ELF-1 (cell line): ENCODE measurements around the gene DNASE2.
"Not testable (repeated sequence)": the region's sequence is repeated elsewhere in the genome, so short reads cannot be mapped to it uniquely, and the experiment has no call there.

Source experiments
- DNase-seq: peaks from one replicate; pipeline ENCODE4 v3.0.0-alpha.2; 2016; ENCODE audit warnings: low read depth, low spot score

DNASE2 gene

GRCh38 chr19:12864721-12865715 lies 16.2 kb downstream of the DNASE2 start:
- no peak for DNase-seq

GRCh38 chr19:12864143-12864542 lies 17.1 kb downstream of the DNASE2 start:
- no peak for DNase-seq

DNA sequence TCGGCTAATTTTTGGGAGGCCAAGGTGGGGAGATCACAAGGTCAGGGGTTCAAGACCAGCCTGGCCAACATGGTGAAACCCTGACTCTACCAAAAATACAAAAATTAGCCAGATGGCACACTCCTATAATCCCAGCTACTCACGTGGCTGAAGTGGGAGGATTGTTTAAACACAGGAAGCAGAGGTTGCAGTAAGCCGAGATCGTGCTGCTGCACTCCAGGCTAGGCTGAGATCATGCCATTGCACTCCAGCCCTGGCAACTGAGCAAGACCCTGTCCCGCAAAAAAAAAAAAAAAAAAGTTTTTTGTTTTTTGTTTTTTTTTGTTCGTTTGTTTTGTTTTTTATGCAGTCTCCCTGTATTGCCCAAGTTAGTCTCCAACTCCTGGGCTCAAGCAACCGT lies 21.7 kb downstream of the DNASE2 start:
- no peak for DNase-seq

DNA sequence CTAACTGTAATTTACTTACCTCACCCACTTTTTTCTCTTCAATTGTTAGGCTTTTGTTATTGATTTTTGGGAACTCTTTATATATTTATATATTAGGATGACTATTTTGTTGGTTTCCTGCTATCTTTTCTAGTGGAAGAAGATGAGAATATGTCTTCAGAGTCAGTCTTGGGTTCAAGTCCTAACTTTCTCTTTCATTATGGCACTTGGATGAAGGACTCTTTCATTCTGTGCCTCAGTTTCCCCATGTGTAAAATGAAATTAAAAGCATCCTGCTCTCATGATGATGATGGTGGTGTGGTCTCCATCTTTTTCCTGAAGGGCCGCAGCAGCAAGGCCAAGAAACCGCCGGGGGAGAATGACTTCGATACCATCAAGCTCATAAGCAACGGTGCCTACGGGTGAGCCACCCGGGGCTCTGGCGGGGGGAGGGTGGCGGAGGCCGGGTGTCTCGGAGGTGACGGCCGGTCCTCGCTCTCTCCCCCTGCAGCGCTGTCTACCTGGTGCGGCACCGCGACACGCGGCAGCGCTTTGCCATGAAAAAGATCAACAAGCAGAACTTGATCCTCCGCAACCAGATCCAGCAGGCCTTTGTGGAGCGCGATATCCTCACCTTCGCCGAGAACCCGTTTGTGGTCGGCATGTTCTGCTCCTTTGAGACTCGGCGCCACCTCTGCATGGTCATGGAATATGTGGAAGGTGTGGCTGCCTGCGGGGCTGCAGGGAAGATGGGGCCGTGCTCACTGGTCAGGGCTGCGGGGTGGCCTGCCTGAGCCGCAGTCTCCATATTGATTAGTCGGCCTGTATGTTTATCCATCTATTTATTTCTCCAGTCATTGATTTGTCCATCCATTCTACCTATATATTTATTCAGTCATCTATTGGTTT lies 23.0 kb downstream of the DNASE2 start:
- DNase-seq: no peak

- DNase-seq: no peak
Measured at GRCh38 chr19:12856653-12857052, 24.6 kb downstream of the DNASE2 start.

GRCh38 chr19:12847159-12848139 lies 33.8 kb downstream of the DNASE2 start:
- DNase-seq: peak; percentile 96

GRCh38 chr19:12846613-12847012 lies 34.6 kb downstream of the DNASE2 start:
- not testable (repeated sequence) for DNase-seq

DNA sequence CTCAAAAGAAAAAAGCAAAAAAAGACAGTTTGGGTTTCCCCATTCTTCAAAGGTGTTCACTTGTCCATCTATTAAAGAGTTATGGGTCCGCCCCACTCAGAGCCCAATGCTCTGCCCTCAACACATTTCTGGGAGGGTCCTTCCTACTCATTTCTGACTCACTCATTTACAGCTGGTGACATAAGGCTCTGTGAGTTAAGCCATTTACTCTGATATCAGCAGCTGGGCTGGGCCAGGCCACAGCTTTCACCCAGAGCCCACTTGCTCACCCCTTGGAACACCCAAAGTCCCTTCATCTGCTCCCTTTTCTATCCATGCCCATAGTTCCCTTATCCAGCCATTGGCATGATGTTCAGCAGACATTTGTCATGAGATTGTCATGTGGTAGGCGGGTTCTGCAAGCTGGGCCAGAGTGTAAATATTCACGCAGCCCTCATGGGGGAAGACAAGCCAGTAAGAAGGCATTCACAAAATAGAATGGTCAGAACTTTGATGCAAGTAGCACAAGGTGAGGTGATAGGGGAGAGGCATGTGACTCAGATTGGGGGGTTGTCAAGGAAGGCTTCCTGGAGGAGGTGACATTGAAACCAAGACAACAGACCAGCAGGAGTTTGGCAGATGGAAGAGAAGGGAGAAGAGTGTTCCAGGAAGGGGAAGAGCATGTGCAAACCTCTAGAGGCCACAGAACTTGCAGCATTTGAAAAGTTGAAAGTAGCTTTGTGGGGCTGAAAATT lies 37.1 kb downstream of the DNASE2 start:
- no peak for DNase-seq

DNA sequence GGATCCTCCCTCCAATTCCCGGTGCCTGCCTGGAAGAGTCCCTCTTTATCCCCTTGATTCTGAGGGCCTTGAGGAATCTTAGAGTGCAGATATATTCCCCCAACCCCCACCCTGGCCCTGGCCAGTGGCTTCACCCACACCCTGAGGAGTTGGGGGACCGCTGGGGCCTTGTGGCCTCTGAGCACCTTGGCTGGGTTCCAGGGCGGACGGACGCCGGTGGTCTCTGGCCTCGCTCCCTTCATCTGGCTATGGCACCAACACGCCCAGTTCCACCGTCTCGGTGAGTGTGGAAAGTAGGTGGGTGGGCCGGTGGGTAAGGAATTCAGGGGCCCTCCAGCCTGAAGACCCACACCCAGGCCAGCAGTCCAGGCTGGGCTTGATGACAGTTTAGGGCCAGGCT lies 37.9 kb downstream of the DNASE2 start:
- DNase-seq: no peak

GRCh38 chr19:12842511-12842910 lies 38.7 kb downstream of the DNASE2 start:
- DNase-seq: no peak

GRCh38 chr19:12841094-12841493 lies 40.2 kb downstream of the DNASE2 start:
- DNase-seq: peak; percentile 96

GRCh38 chr19:12840091-12841079 lies 40.9 kb downstream of the DNASE2 start:
- peak; percentile 98 for DNase-seq

DNA sequence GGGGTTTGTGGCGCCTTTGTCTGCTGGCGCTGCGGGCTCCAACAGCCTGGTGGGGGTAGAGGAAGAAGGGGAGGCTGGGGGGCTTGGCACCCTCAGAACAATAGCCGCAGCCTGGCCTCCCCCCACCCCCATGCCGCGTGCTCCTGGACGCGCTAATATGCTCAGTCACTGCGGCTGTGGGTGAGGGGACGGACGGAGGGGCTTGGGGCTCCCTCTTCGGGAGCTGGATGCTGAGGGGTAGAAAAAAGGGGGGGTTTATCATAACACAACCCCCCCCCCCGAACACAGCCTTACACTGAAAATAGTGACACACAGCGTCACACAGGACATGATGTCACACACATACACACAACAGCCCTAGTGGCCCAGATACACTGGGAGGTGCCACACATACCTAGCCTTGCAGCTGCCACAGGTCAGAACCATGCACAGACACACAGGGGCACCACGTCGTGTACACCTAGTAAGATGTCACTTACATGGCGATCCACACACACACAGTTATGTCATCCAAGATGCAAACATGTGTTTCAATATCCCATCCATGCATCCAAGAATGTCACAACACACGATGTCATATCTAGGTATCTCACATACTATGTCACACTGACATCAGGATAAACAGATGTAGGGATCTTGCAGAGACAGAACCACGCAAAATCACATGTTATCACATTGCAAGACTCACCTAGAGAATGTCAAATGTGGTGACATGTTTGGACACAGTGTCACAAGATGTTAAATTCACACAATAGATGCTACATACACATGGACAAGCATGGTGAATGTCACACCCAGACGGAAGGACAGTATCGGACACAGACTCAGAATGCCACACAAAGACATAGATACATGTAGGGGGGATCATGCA lies 42.1 kb downstream of the DNASE2 start:
- DNase-seq: no peak

DNA sequence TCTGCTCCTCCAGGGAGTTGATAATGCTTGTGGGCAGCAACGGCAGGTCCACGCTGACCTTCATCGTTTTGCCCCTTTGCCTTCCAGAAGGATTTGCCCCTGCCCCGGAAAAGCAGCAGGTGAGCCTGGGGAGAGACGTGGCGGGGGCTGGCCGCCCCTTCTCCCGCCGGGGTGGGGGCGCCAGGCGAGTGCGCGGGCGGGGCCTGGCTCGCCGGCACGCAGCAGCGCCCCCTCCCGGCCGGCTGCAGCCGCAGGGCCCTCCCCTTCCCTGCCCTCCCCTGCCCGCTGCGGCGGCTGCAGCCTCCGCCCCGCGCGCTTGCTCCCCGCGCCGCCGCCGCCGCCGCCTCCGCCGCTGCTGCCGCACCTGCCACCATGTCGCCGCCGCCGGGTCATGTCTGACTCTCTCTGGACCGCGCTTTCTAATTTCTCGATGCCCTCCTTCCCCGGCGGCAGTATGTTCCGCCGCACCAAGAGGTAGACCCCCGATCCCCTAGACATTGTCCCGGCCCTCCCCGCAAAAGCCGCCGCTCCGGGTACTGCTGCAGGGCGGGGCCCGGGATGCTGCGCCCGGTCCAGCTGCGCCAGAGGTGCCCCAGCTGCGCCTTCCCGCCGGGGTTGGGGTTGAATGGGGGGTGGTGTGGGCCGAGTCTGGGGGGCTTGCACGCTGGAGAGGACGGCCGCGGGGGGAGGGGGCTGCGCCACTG lies 42.9 kb downstream of the DNASE2 start, which contains the start of gene MAST1:
MAST1 (plus strand) TSS at position 334 of the 704 bp plus-strand sequence; CDS start at position 392, 58 bp downstream.
- DNase-seq: peak; percentile 49

GRCh38 chr19:12837225-12837624 lies 44.0 kb downstream of the DNASE2 start:
- no peak for DNase-seq

GRCh38 chr19:12836529-12836863 lies 44.8 kb downstream of the DNASE2 start:
- no peak for DNase-seq

DNA sequence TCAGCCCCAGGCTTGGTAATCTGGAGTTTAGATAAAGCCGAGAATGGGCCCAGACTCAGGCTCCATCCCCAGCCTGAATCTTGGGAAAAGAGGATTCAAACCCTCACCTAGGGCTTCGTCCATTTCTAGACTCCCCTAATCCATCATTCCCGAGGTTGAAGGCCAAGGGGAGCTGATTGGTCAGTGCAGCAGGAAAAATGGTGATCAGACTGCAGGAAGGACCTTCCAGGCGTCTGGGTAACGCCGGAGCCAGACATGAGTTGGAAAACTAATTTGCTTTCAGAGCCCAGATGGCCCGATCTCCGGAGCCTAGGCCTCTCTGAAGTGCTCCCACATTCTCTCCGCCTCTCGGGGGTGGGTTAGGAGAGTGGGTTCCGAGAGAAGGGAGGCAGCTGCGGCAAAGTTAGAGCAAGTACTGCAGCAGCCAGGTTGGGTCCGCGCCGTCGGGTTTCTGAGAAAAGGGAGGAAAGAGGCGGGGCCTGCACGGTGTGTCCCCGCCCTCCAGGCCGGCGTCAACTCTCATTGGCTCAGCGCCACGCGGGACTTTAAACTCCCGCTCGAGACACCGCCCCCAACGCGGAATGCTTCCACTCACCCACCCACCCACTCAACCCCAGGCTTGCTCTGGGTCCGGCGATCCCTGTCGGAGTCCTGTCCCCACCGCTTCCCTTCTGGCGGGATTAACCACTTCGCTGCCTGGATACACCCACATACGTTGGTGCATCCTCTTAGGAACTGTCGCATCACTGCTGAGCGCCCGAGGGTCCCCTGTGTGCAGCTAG lies 46.1 kb downstream of the DNASE2 start:
- no peak for DNase-seq
